GM20431 (cell line): ENCODE results near the gene STX11.

Experiments used
- in situ Hi-C: fragments of 300-500 bp; cut with MseI, MboI; formaldehyde crosslinking; loops from one replicate; pipeline ENCODE4 v1.15.0; 2020; ENCODE audit warnings: low sequenced_read_pairs; ENCODE audit not compliant: unreplicated experiment

The STX11 gene

DNA sequence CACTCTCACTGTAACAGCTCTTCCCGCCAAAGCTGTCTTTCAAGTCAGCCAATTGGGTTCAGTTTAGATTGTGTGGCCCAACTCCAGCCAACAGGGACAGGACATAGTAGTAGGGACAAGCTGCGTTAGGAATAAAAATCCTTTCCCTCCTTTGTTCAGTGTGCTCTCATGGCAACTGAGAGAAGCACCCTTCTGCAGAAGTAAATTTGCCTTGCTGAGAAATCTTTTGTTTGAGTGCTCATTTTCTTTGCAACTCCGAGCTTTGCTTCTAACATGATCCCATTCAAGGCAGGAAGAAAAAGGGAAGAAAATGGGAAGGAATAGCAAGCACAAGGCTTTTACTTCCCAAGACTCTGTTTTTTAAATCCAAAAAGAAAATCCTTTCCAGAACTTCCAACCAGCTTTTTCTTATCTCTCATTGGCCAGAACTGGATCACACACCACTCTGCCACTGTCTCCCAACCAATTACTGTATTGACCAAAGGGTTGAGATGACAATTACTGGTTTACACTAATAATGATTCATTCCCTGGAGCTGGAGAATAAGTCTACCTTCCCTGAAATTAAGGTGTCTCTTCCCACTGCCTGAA is 52.7 kb downstream of the STX11 start:
- in situ Hi-C loops = loop anchor here (25.0 kb wide), 1 partner anchor 266 kb away; no protein-coding TSS in a partner anchor

DNA sequence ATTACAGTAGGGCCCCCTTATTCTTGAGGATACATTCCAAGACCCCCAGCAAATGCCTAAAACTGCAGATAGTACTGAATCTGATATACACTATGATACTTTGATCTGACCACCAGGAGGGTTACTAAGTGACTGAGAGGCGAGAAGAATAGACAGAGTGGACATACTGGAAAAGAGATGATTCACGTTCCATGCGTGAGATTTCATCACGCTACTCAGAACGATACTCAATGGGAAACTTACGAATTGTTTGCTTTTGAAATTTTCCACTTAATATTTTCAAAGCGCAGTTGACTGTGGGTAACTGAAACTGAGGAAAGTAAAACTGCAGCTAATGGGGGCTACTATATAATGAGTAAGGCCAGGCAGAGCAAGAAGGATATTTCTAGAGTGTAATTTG is 60.8 kb downstream of the STX11 start:
- in situ Hi-C loops = loop anchor here (25.0 kb wide), 1 partner anchor 274 kb away; no protein-coding TSS in a partner anchor

DNA sequence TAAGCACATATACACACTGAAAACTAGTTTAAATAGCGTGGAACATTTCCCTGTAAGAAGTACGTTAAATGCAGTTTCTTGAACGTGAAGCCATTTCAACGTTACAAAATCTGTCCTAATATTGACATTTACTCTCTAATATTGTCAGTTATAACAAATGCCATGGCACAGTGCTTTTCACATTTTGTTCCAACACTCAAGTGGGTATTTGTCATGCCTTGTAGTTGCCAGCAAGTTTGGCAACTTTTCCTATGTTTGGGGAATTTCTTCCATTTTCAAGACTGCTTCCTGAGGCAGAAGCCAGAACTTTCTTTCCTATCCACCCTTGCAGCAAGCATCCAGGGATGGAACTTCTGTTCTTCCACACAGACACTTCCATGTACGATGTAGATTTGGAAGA is 63.0 kb downstream of the STX11 start:
- in situ Hi-C loops = loop anchor here (25.0 kb wide), 1 partner anchor 276 kb away; no protein-coding TSS in a partner anchor

DNA sequence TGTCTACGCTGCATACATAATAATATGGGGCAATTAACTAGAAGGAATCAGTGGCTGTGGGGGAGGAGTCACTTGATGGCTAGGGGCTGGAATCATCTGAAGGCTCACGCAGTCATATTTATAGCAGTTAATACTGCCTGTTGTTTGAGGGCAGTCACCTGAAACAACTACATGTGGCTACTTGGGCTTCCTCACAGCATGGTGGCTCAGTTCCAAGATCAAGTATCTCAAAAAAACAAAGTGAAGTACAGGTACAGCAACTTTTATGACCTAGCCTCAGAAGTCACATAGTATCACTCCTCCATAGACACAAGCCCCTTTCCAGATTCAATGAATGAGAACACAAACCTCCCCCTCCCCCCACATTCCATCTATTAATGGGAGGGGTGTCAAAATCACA is 63.7 kb downstream of the STX11 start:
- in situ Hi-C loops = loop anchor here (25.0 kb wide), 1 partner anchor 277 kb away; no protein-coding TSS in a partner anchor

DNA sequence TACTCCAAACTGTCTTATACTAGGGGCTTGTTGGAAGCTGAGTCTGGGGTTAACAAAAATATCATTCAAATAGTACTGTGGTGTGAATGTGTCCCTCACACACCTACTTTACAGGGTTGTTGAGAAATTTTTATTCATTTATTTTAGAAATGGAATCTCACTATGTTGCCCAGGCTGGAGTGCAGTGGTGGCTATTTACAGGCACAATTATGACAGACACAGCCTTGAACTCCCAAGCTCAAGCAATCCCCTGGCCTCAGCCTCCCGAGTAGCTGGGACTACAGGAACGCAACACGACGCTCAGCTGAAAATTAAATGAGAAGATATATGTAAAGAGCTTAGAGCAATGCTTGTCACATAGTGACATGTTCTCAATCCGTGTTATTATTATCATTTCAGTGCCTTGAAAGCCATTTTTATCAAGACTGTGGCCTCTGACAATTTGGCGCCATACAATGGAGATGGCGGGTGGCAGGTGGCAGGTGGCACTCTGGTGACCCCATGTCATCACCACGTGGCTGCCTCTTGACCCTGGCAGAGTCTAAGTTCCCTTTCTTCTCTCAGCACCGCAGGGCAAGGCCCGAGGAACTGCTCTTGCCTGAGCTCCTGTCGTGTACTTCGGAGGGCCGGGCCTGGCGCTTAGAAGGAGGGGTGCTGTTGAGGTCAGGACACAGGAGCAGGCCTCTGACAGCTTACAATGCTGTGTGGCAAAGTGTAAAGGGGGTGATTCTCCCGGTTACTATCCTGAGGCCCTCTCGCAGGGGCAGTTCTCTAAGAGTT is 64.5 kb downstream of the STX11 start:
- in situ Hi-C loops = loop anchor here (25.0 kb wide), 1 partner anchor 278 kb away; no protein-coding TSS in a partner anchor

DNA sequence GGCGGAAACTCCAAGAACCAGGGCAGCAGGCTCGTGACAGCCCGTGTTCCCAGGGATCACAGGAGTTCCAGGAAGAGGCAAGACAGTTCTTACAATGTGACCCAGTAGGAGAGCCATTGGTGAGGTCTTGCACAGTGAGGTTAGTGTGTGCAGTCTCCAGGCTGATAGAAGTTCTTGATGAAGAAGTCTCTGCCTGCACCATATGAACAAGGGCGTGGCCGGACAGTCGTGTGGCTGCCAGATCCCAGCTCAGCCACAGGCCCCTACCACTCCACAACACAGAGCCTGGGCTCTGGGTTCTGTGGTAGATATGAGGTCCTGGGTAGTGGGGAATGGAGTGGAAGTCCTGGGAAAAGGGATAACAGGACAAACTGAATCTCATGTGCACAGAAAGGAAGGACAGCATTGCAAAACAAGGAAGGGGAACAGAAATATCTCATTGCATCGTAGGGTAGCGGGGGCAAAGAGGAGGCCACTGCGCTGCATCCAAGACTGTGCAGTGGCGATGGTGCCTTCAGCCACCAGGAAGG is 65.2 kb downstream of the STX11 start:
- in situ Hi-C loops = loop anchor here (25.0 kb wide), 1 partner anchor 278 kb away; no protein-coding TSS in a partner anchor

DNA sequence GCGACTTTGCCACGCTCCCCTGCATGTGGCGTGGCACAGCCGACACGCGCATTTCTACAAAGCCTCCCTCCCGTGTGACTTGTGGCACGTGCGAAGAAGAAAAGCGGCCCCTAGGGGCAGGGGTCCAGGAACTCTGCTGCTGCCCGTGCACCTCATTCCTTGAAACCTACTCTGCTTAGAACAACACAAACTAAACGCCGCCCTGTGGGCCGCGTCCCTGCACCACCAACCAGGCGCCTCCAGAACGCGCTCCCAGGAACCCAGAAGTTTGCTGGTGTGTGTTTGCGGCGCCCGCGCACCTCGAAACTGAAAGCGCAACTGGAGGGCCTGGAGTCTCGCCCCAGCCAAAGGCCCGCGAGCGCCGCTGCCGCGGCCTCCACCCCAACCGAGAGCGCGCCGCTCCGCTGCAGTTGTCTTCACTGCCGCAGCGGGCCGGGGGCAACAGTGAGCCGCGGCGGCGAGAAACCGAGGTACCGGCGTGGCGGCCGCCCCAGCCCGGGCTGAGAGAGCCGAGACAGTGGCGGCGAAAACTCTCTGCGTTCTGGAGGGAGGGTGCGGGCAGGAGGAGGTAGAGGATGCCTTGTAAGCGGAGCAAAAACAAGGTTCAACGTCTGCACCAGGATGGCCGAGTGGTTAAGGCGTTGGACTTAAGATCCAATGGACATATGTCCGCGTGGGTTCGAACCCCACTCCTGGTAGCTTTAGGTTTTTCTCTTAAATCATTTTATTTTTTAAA is 65.8 kb downstream of the STX11 start:
- in situ Hi-C loops = loop anchor here (25.0 kb wide), 1 partner anchor 279 kb away; no protein-coding TSS in a partner anchor

DNA sequence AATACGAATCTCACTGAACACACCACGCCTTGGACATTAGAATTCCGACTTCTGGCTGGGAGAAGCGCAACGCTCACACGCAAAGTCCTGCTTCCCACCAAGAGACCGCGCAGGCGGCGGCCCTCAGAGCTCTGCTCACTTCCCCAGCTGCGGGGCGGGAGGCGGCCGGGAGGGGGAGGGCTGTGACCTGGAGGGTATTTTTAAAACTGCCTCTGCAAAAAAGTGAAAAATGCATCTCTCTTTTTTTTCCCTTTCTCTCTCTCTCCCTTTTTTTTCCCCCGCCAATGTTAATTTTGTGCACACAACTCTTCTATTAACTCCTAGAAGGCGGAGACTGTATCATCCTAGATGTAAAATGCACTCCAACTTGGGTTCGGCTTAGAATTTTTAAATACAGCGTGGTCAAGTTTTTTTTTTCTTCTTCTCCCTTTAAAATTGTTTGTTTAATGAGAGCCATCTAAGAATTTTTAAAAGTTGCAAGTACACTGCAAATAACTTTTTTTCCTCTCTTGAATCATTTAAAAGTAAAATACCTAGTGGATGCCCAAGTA is 66.4 kb downstream of the STX11 start:
- in situ Hi-C loops = loop anchor here (25.0 kb wide), 1 partner anchor 279 kb away; no protein-coding TSS in a partner anchor

DNA sequence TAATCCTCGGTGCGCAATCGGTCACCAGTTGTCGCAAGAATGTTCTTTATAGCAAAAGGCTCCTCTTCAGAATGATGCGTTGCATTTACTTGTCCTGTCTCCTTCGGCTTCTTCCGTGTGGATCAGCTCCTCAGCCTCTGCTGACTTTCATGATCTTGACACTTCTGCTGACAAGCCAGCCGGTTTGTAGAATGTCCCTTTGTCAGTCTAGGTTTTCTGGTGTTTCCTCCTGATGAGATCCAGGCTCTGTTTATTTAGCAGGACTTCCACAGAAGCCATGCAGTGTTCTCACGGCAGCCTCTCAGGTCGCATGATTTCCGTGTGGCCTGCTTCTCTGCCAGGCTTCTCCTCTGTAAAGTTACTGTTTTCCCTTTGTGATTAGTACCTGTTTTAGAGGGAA is 66.9 kb downstream of the STX11 start:
- in situ Hi-C loops = loop anchor here (25.0 kb wide), 1 partner anchor 280 kb away; no protein-coding TSS in a partner anchor

DNA sequence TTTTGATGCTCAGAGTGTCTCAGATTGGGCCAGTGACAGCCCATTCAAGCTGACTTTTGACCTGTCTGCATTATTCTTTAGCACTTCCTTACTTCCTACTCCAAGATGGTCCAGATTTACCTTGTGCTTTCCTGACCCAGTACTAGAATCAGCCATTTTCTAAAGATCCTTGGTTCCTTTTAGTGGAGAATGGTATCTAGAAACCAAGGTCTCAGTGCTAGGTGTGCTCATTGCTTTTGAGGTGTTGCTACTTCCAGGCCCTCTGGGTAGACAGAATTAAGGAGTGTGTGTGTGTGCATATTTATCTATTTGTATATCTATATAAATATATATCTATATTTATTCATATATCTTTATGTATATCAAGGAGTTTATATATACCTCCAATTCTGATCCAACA is 67.5 kb downstream of the STX11 start:
- in situ Hi-C loops = loop anchor here (25.0 kb wide), 1 partner anchor 280 kb away; no protein-coding TSS in a partner anchor

DNA sequence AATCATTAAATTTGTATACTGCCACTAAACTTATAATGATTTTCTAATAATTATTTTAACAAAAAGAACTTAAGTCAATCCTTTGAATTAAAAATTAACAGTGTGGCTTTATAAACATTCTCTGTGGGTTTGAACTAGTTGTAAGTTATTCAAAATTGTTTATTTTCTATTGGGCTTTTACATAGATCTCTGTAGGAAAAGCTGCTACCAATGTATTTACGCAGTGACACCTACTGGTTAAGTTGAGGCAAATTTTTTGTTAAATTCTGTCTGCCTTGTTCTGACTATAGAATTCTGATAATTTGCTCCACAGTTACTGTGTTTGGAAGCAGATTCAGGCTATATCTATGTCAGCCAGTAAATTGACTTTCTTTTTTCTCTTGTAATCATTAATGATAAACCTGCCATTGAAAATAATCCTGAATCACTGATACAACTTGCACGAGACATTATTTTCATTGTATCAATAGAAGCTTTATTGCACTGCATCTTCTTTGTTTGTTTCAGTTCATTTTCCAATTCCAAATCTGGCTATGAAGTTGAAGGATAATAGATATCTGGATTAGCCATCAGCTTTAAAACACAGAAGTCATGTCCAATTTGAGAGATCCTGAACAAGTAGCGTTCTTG is 68.9 kb downstream of the STX11 start:
- in situ Hi-C loops = loop anchor here (25.0 kb wide), 1 partner anchor 282 kb away; no protein-coding TSS in a partner anchor

DNA sequence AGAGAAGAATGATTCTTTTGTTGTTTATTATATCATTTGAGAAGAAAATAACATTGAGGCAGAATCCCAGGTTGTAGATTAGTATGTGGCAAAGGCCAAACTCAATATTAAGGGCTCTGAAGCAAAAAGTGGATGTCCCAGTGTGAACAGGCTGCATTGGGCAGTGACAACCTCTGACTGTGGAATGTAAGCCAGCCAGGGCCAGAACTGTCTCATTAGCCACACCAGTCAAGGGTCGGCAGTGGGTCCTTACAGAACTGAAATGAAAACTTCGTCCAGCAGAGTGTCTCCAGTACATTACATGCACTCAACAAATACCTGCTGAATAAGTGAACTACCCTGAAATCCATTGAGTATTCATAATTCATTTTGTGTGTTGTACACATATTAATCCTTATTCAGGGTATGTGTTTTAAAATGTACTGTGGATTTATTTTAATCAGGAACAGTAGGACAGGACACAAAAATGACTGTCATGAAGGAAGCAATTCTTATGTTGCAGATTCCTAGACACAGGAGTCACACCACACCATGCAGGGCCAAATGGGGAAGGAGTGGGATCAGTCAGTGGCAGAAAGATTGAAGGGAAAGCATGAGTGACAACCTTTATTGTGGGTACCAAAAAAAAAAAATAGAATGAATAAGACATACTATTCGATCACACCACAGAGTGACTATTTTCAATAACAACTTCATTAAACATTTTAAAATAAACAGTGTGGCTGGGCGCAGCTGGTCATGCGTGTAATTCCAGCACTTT is 69.9 kb downstream of the STX11 start:
- in situ Hi-C loops = loop anchor here (10.0 to 25.0 kb wide), 2 partner anchors 105 to 283 kb away; no protein-coding TSS in a partner anchor

DNA sequence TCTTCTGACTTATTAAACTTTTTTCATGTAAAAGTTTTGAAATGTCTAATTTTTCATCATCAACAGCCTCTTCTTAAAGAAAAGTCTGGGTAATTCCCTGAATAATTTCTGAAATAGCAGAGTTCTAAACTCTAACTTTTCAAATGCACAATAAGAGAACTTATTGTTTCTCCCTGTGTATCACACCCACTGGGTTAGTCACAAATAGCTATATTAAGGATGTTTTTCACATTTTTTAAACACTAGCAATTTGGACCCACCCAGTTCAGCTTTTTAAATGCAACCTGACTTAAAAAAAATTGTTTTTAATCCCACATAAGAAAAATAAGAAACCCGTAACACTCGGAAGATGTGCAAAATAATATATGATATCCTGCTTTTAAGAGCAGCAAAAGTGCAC is 73.4 kb downstream of the STX11 start:
- in situ Hi-C loops = loop anchor here (10.0 to 25.0 kb wide), 2 partner anchors 109 to 286 kb away; no protein-coding TSS in a partner anchor

DNA sequence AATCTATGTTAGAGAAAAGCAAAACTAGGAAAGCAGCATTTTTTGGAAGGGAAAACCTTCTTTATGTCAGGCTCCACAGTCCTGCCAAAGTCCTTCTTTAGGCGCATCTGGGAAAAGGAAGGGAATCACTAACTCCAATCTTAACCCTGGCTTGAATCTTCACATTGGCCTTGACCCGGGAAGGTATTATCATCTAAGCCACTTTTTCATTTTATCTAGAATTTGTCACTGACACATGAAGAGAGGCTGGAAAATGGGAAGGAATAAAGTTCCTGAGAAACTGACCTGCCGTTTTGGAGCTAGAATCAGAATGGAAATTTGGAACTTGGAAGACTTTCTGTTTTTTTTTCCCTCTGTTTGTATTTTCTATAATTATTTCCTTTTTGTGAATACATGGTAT is 81.4 kb downstream of the STX11 start:
- in situ Hi-C loops = no loop called here

DNA sequence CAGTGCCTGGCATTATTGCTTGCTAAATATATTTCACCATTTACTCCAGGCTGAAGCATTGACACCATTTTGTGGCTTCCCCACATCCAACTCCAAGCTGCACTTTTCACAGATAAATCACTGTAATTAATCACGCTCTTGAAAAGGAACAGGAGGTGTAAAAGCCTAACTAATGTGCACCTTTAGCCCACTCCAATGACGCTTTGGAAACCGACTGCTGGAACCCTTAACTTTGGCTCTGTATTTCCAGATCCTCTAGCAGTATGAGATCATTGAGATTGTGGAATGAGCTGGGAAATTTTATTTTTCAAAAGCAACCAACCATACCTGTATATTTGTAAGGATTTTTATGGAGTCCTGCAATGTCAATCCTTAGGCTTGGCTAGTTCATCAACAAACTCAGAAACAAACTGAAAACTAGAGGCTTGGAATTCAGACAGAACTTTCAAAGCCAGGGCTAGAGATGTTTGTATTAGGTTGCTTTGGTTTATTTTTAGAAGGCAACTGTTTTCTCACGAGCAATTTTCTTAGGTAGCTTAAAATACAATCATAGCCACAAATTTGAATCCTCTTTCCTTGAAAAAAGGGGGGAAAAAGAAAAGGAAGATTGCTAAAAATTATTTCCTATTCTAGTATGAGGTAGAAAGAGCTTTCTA is 82.0 kb downstream of the STX11 start:
- in situ Hi-C loops = no loop called here

DNA sequence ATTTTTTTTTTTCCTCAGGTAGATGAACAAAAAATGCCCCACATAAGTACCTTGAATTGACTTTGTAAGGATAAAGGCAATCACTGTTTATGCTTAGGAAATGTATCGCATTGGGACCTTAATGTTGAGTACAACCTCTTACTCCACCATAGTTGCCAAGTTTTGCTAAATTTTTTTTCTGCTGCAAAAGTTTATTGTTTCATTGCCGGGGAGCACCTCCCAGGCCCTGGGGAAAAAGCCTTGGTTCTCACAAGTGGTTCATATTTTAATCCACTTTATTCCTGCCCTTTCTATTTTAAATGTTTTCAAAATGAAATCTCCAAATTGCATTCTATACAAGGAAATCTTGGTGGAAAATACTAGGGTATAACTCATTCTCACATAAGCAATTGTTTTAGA is 82.5 kb downstream of the STX11 start:
- in situ Hi-C loops = no loop called here

DNA sequence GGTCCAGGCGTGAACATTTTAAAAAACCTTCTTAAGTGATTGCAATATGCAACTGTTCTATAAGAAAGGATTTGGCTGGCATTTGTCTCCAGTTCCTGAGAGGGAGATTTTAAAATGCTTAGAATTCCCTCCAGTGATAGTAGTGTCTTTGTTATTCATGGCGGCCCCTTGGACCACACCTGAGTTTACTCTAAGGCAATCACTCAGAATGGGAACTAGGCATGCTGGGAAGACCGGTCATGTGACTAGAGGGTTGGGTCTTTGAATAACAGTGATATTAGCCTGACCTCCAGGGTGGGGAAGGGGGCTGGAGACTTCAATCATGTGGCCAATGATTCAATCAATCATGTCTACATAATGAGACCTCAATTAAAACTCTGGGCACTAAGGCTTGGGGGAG is 84.1 kb downstream of the STX11 start:
- in situ Hi-C loops = no loop called here

DNA sequence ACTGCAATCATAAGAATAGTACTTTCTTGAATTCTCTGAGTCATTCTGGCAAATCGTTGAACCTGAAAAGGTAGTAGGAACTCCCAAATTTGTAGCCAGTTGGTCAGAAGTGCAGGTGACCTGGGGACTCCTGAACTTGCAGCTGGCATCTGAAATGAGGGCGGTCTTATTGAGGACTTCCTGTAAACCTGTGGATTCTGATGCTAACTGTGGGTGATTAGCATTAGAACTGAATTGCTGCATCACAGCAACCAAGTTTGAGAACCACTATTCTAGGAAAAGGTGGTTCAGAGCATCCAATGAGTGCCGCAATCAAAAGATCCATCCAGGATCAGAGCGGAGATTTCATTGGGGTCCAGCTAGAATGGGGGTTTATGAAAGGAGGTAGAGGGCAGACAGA is 84.6 kb downstream of the STX11 start:
- in situ Hi-C loops = no loop called here
